SK-N-DZ (cell line): ENCODE results near the gene RTN3. TPM values are rescaled to one million over a fixed set of nuclear protein-coding genes. Genes with fewer than 3 reads are reported as not detected.
"Not testable (repeated sequence)": the region's sequence is repeated elsewhere in the genome, so short reads cannot be mapped to it uniquely, and the experiment has no call there.

Experiments
- DNase-seq: peaks from one replicate; pipeline ENCODE4 v3.0.0-alpha.2; 2015; ENCODE audit warnings: low spot score
- polyA plus RNA-seq, 2 experiments: library from polyadenylated mRNA; depleted of rRNA; stranded (reverse); fragments of >200 nt; gene quantifications; 2 replicates each; pipeline ENCODE4 v1.2.3, GENCODE V29; 2014

RTN3 gene
- 133 and 135 TPM in 2 replicates for polyA plus RNA-seq (2014; cell fraction: cytosol; rRNA removed)
- polyA plus RNA-seq (2014; cell fraction: nucleus; rRNA removed): 56.7 and 67.1 TPM in 2 replicates

GRCh38 chr11:63681321-63682065 is at the start of gene RTN3:
Gene RTN3, plus strand, starts transcription at chr11:63681500. Its CDS starts 137 bp downstream, at chr11:63681637.
- peak; percentile 97 for DNase-seq

- peak; percentile 59 for DNase-seq
These were observed 45.4 kb upstream of the RTN3 start for GRCh38 chr11:63635762-63636465.

GRCh38 chr11:63638436-63638835 is 42.9 kb upstream of the RTN3 start:
- DNase-seq: not testable (repeated sequence)

- no peak for DNase-seq
These were observed 42.0 kb upstream of the RTN3 start for GRCh38 chr11:63639199-63639832.

- DNase-seq: no peak
These were observed 39.6 kb upstream of the RTN3 start for GRCh38 chr11:63641727-63642126.

- no peak for DNase-seq
These were observed 38.1 kb upstream of the RTN3 start for GRCh38 chr11:63643205-63643604.

GRCh38 chr11:63652671-63653070 is 28.6 kb upstream of the RTN3 start:
- no peak for DNase-seq

- DNase-seq: no peak
These were observed 20.3 kb upstream of the RTN3 start for GRCh38 chr11:63660972-63661371.

GRCh38 chr11:63663809-63664208 is 17.5 kb upstream of the RTN3 start:
- DNase-seq: no peak

GRCh38 chr11:63666874-63667273 is 14.4 kb upstream of the RTN3 start:
- DNase-seq: no peak

GRCh38 chr11:63667995-63668795 is 13.1 kb upstream of the RTN3 start:
- no peak for DNase-seq

- DNase-seq: no peak
These were observed 11.2 kb upstream of the RTN3 start for GRCh38 chr11:63670096-63670432.

GRCh38 chr11:63670433-63671321 is 10.6 kb upstream of the RTN3 start:
- DNase-seq: no peak

- peak; percentile 85 for DNase-seq
These were observed 9.8 kb upstream of the RTN3 start, which contains the start of gene ATL3 for GRCh38 chr11:63671322-63672155. Gene ATL3, minus strand, starts transcription at chr11:63671376. Its CDS starts 41 bp downstream, at chr11:63671335.

GRCh38 chr11:63672156-63672463 is 9.2 kb upstream of the RTN3 start:
- DNase-seq: no peak

GRCh38 chr11:63672936-63673539 is 8.3 kb upstream of the RTN3 start:
- DNase-seq: no peak

GRCh38 chr11:63673579-63673978 is 7.7 kb upstream of the RTN3 start:
- DNase-seq: no peak

- DNase-seq: peak; percentile 77
These were observed 423 bp upstream of the RTN3 start for GRCh38 chr11:63680834-63681320.
